Osteoblast (primary cell): ENCODE results near the gene SLC30A4. TPM values are rescaled to one million over a fixed set of nuclear protein-coding genes. Genes with fewer than 3 reads are reported as not detected.

Experiments used
- DNase-seq: peaks from one replicate; pipeline ENCODE4 v3.0.0; 2011; ENCODE audit warnings: low spot score, mixed read lengths; ENCODE audit not compliant: insufficient read length; ENCODE audit errors: missing footprints
- H2AFZ ChIP-seq: 2 replicates; pipeline ENCODE4 v1.6.0; 2011; ENCODE audit warnings: mild to moderate bottlenecking, low read length
- H3K27ac ChIP-seq: 2 replicates; pipeline ENCODE4 v1.5.1; 2011; ENCODE audit warnings: mild to moderate bottlenecking, low read depth, low read length, moderate library complexity
- H3K27me3 ChIP-seq: 2 replicates; pipeline ENCODE4 v1.6.0; 2012; ENCODE audit warnings: mild to moderate bottlenecking, control low read depth, inconsistent platforms, low read length, moderate library complexity; ENCODE audit not compliant: insufficient read depth
- H3K36me3 ChIP-seq: 2 replicates; pipeline ENCODE4 v1.5.1; 2011; ENCODE audit warnings: mild to moderate bottlenecking, low read length, control low read depth, moderate library complexity; ENCODE audit not compliant: insufficient read depth
- H3K4me1 ChIP-seq: 2 replicates; pipeline ENCODE4 v1.5.1; 2011; ENCODE audit warnings: mild to moderate bottlenecking, low read length, control low read depth, moderate library complexity; ENCODE audit not compliant: insufficient read depth
- H3K4me2 ChIP-seq: 2 replicates; pipeline ENCODE4 v1.6.0; 2011; ENCODE audit warnings: mild to moderate bottlenecking, low read length; ENCODE audit not compliant: insufficient read depth
- H3K4me3 ChIP-seq: fragments of 200-600 bp; sonication (generic); 3 replicates; pipeline ENCODE4 v1.5.1; 2012; ENCODE audit warnings: mild to moderate bottlenecking, low read length, inconsistent platforms; ENCODE audit not compliant: insufficient read depth
- H3K79me2 ChIP-seq: 2 replicates; pipeline ENCODE4 v1.6.0; 2012; ENCODE audit warnings: mild to moderate bottlenecking, low read length, control low read depth, inconsistent platforms; ENCODE audit not compliant: insufficient read depth
- H3K9me3 ChIP-seq: 2 replicates; pipeline ENCODE4 v1.5.1; 2011; ENCODE audit warnings: low read depth, low read length, control low read depth
- H4K20me1 ChIP-seq: 2 replicates; pipeline ENCODE4 v1.6.0; 2012; ENCODE audit warnings: mild to moderate bottlenecking, low read length, control low read depth; ENCODE audit not compliant: insufficient read depth
- total RNA-seq: library from RNA; depleted of rRNA; stranded (reverse); fragments of >200 nt; gene quantifications from 2 replicates; pipeline ENCODE4 v1.2.3, GENCODE V29; 2012
- TF ChIP-seq, protein P1 (sequence below): IDR thresholded peaks from 2 replicates; pipeline ENCODE4 v1.5.1; 2011; ENCODE audit warnings: mild to moderate bottlenecking, low read depth, low read length, moderate library complexity; ENCODE audit errors: extremely low read depth

Gene SLC30A4
- total RNA-seq, 1 donor, result 19.5 TPM

GRCh38 chr15:45529613-45530012 is 7.1 kb upstream of the SLC30A4 start:
- Histone ChIP-seq H3K4me1 (peaks cover 4% of the 10 kb centered on the region), H3K27me3 (no peaks in the 10 kb centered on the region), H3K4me3 (no peak overlapping the region), H3K4me2 (no peak overlapping the region), H3K9me3 (no peaks in the 10 kb centered on the region), H3K36me3 (no peaks in the 10 kb centered on the region), H4K20me1 (no peaks in the 10 kb centered on the region), H3K79me2 (no peaks in the 10 kb centered on the region), H2AFZ (no peak overlapping the region), H3K27ac (no peak overlapping the region)
- TF ChIP-seq, protein P1, sequence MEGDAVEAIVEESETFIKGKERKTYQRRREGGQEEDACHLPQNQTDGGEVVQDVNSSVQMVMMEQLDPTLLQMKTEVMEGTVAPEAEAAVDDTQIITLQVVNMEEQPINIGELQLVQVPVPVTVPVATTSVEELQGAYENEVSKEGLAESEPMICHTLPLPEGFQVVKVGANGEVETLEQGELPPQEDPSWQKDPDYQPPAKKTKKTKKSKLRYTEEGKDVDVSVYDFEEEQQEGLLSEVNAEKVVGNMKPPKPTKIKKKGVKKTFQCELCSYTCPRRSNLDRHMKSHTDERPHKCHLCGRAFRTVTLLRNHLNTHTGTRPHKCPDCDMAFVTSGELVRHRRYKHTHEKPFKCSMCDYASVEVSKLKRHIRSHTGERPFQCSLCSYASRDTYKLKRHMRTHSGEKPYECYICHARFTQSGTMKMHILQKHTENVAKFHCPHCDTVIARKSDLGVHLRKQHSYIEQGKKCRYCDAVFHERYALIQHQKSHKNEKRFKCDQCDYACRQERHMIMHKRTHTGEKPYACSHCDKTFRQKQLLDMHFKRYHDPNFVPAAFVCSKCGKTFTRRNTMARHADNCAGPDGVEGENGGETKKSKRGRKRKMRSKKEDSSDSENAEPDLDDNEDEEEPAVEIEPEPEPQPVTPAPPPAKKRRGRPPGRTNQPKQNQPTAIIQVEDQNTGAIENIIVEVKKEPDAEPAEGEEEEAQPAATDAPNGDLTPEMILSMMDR, result no peak
- no peak for DNase-seq

DNA sequence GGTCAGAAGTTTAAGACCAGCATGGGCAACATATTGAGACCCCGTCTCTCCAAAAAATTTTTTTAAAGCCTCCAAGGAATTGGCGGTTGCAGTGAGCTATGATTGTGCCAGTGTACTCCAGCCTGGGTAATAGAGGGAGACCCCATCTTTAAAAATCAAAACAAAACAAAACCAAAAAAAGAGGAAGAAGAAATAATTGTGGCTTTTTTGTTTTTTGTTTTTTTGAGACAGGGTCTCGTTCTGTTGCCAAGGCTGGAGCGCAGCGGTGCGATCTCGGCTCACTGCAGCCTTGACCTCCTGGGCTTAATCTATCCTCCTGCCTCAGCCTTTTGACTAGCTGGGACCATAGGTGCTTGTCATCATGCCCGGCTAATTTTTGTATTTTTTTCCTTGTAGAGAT is 4.5 kb upstream of the SLC30A4 start:
- H3K4me3 ChIP-seq, result no peak overlapping the region
- no peak for DNase-seq
- no peak overlapping the region for H3K4me2 ChIP-seq
- H3K79me2 ChIP-seq, result no peaks in the 10 kb centered on the region
- H3K9me3 ChIP-seq, result no peaks in the 10 kb centered on the region
- no peaks in the 10 kb centered on the region for H3K4me1 ChIP-seq
- no peaks in the 10 kb centered on the region for H3K36me3 ChIP-seq
- no peaks in the 10 kb centered on the region for H4K20me1 ChIP-seq
- no peak overlapping the region for H3K27ac ChIP-seq
- no peaks in the 10 kb centered on the region for H3K27me3 ChIP-seq
- TF ChIP-seq, protein P1, result no peak
- no peak overlapping the region for H2AFZ ChIP-seq

DNA sequence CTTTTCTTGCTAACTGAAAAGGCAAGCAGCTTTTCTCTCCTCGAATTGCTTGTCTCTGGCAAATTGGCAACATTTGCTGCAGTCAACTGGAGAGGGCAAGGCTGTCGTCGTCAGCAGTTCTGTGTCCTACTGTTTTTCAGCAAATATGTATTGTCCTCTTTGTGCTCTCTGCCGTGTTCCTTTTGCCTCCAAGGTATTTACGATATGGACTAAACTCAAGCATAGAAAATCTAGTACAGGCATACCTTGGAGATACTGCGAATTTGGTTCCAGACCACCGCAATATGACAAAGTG is 558 bp upstream of the SLC30A4 start:
- H3K4me2 ChIP-seq, result peak overlapping the region; percentile 100
- no peaks in the 10 kb centered on the region for H3K9me3 ChIP-seq
- peaks cover 14% of the 10 kb centered on the region for H3K4me1 ChIP-seq
- no peaks in the 10 kb centered on the region for H3K27me3 ChIP-seq
- H4K20me1 ChIP-seq, result no peaks in the 10 kb centered on the region
- H3K79me2 ChIP-seq, result peaks cover 16% of the 10 kb centered on the region
- no peaks in the 10 kb centered on the region for H3K36me3 ChIP-seq
- TF ChIP-seq, protein P1, result no peak
- H3K4me3 ChIP-seq, result peak overlapping the region; percentile 83
- peak; percentile 92 for DNase-seq
- H3K27ac ChIP-seq, result peak overlapping the region; percentile 37
- peak overlapping the region; percentile 94 for H2AFZ ChIP-seq

DNA sequence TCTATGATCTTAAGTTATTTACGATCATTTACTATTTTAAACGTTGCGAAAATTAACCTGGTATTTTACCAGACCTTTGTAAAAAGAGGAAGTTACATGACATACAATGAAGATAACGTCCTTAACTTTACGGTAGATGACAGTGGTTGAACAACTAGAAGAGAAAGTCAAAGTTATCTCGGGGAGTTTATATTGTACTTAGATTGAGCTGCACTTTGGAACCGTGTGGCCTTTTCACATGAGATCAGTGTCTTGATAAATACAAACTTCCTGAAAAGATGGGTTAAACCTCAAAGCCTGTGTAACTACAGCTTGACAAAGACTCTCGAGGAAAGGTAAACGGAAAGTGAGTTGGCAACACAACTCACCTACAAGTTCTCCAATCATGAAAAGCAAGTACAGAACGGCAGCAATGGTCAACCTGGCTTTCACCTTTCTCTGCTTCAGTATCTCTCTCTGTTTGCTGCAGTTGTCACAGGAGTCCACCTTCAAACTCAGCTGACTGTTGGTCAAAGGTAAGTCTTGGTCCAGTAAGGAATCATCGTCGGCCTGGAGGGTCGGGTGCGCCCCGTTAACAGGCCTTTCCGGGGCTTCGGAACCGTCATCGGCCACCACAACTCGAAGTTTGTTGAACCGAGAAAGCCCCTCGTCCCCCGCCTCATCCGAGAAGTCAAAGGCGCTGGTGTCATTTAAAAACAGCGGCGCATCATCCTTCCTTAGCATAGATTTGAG is 793 bp downstream of the SLC30A4 start:
- H2AFZ ChIP-seq, result peak overlapping the region; percentile 90
- no peaks in the 10 kb centered on the region for H3K9me3 ChIP-seq
- no peaks in the 10 kb centered on the region for H3K36me3 ChIP-seq
- H3K27me3 ChIP-seq, result no peaks in the 10 kb centered on the region
- TF ChIP-seq, protein P1, result no peak
- peak overlapping the region; percentile 100 for H3K4me2 ChIP-seq
- H3K4me3 ChIP-seq, result peak overlapping the region; percentile 83
- H3K27ac ChIP-seq, result peak overlapping the region; percentile 51
- H3K4me1 ChIP-seq, result peaks cover 14% of the 10 kb centered on the region
- peaks cover 16% of the 10 kb centered on the region for H3K79me2 ChIP-seq
- H4K20me1 ChIP-seq, result no peaks in the 10 kb centered on the region
- DNase-seq, result peak; percentile 82
